GM18502 (cell line): ENCODE data around the gene ALG10B.

Experiments used
- ATAC-seq: cut with Tn5 transposase; IDR thresholded peaks from one replicate; pipeline ENCODE4 v1.9.1; 2021; ENCODE audit warnings: mild to moderate bottlenecking; ENCODE audit not compliant: unreplicated experiment, poor library complexity

Gene ALG10B

GRCh38 chr12:38370311-38370710, 53.7 kb downstream of the ALG10B start:
- ATAC-seq = no peak

GRCh38 chr12:38373784-38374183, 57.2 kb downstream of the ALG10B start:
- ATAC-seq = no peak

DNA sequence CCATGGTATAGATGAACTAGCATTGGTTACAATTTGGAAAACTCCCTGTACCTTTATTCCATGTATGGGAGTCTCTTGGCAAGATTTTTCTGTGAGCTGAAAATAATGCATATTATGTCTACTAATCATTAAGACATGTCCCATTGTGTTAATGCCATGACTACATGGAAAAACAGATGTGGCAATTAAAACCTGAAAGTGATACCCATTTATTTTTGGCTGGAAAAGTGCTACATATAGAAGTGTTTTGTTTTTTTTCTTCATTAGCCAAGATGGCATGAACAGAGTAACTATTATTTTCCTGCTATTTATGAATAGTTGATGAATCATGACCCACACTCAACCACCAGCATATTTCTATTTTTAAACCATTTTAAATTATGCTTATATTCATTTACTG, 58.2 kb downstream of the ALG10B start:
- no peak for ATAC-seq
